GM18861 (cell line): Measurements from ENCODE around the gene PRUNE2.

ENCODE experiments used
- ATAC-seq: cut with Tn5 transposase; IDR thresholded peaks from one replicate; pipeline ENCODE4 v1.9.1; 2021; ENCODE audit not compliant: unreplicated experiment

PRUNE2 gene

GRCh38 chr9:76803762-76804161 is 102.2 kb downstream of the PRUNE2 start:
- no peak for ATAC-seq

GRCh38 chr9:76803083-76803482 is 102.8 kb downstream of the PRUNE2 start:
- ATAC-seq = no peak

- ATAC-seq = no peak
Observed at GRCh38 chr9:76800901-76801300, 105.0 kb downstream of the PRUNE2 start.

- ATAC-seq = no peak
Observed at GRCh38 chr9:76799473-76799872, 106.4 kb downstream of the PRUNE2 start.

- no peak for ATAC-seq
Observed at GRCh38 chr9:76798527-76798926, 107.4 kb downstream of the PRUNE2 start.

GRCh38 chr9:76796296-76796695 is 109.6 kb downstream of the PRUNE2 start:
- no peak for ATAC-seq

GRCh38 chr9:76793784-76794431 is 112.0 kb downstream of the PRUNE2 start:
- no peak for ATAC-seq

GRCh38 chr9:76789840-76790239 is 116.1 kb downstream of the PRUNE2 start:
- ATAC-seq = no peak

DNA sequence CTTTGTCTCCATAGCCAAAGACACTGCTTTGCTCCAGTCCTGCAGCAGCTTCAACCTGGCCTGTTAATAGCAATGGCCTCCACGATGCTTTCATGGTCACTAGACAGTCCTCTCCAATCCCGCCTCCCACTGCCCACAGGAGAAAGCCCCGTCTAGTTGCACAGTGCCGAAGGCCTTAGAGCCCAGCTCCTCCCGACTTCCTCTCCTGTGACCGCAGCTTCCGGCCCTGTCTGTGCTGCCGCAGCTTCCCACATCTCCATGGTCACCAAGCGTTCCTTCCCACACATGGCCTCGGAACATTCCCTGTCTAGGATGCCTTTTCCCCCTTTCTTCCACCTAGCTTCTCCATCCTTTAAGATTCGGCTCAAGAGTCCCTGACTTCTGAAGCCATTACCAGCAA is 118.2 kb downstream of the PRUNE2 start:
- ATAC-seq = no peak

DNA sequence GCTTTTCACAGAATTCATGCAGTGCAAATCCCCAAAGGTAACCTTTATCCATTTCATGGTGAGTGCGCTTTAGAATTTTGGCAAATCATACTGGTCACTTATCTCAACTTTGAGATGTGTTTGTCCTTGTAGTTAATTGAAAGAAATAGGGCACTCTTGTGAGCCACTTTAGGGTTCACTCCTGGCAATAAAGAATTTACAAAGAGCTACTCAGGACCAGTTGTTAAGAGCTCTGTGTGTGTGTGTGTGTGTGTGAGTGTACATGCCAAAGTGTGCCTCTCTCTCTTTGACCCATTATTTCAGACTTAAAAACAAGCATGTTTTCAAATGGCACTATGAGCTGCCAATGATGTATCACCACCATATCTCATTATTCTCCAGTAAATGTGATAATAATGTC is 120.4 kb downstream of the PRUNE2 start:
- no peak for ATAC-seq

GRCh38 chr9:76784881-76785280 is 121.0 kb downstream of the PRUNE2 start:
- ATAC-seq = no peak

- ATAC-seq = no peak
Observed at GRCh38 chr9:76772686-76773445, 133.0 kb downstream of the PRUNE2 start.

- ATAC-seq = no peak
Observed at GRCh38 chr9:76766126-76766525, 139.8 kb downstream of the PRUNE2 start.

DNA sequence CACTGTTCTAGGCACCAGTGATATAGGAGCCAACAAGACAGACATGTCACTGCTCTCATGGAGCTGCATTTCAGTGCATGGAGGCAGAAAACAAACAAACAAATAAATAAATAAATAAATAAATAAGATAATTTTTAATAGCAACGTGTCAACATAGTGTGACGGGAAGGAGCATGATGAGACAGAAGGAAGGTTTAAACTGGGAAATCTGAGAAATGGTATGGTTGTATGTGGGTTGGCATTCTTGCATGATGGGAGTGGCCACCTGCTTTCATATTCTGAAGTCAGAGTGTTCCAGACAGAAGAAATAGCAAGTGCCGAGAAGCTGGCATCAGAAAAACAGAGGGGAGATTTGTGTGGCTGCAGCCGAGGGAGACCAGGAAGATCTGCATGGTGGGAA is 141.8 kb downstream of the PRUNE2 start, which contains the start of gene PCA3:
Gene PCA3 (plus strand): TSS at position 301 of the 400 bp plus-strand sequence.
- no peak for ATAC-seq

DNA sequence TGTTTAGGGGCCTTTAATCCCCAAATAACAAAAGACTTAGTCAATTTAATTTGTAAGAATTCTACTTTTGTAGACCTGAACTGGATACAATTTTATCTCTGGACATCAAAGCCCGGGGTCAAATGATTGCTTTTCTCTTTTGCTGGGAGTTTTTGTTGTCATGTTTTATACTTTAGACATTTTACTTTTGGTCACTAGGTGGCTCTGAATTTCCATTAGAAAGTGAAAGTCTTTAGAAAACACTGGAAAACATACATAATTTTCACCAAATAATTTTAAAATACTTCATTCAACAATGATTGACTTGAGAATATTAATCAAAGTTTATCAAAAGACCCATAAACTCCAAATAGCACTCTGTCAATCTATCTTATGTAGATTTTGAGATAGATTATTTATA is 144.5 kb downstream of the PRUNE2 start:
- ATAC-seq = no peak

DNA sequence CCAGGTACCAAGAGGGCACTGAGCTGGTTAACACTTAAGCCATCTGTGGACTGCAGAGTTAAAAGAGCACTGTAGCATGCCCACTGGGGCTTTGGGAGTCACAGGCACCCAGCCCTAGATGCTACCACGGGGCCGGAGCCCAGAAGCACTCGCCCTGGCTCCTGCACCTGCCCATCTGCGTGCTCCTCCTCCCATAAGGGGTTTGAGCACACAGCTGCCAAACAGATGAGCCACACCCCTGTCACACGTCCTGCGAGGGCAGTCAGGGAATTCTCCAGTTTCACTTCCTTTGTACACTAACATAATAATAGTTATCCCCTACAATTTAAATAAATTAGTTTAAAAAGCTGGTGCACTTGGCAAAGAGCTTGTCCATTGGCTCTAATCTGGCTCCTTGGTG is 146.2 kb downstream of the PRUNE2 start:
- ATAC-seq = no peak

GRCh38 chr9:76758476-76758875 is 147.4 kb downstream of the PRUNE2 start:
- ATAC-seq = no peak

GRCh38 chr9:76756941-76757673 is 148.8 kb downstream of the PRUNE2 start:
- ATAC-seq = no peak

DNA sequence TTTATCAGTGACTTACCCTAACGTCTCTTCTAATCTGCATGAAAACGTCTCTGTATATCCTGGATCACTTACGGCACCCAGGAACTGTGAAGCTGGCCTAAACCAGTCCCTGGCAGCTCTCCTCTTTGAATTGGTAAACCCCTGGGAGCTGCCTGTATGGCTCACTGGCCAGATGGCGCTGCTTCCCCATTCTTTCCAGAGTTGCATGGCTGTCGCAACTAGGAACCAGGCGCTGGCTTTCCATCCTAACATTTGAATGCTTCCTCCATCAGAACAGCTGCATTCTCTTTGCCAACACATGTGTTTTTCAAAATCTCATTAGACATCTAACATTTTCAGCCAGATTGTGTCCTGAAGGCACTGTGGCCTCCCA is 149.7 kb downstream of the PRUNE2 start:
- ATAC-seq = no peak

- ATAC-seq = no peak
Observed at GRCh38 chr9:76751001-76751400, 154.9 kb downstream of the PRUNE2 start.

GRCh38 chr9:76744336-76744735 is 161.6 kb downstream of the PRUNE2 start:
- ATAC-seq = no peak

- ATAC-seq = no peak
Observed at GRCh38 chr9:76743931-76744330, 162.0 kb downstream of the PRUNE2 start.
